ENCODE measurements around the gene DCLRE1B.

Gene DCLRE1B

GRCh38 chr1:113887402-113888175 lies 17.5 kb upstream of the DCLRE1B start, which contains the start of gene BCL2L15:
Gene BCL2L15, minus strand, starts transcription at chr1:113887581. Its CDS starts 206 bp downstream, at chr1:113887375.
- DNase-seq = no peak

GRCh38 chr1:113890816-113891215 lies 14.3 kb upstream of the DCLRE1B start:
- DNase-seq = no peak

- no peak for DNase-seq
Observed at GRCh38 chr1:113891631-113892220, 13.4 kb upstream of the DCLRE1B start.

- DNase-seq = no peak
Observed at GRCh38 chr1:113893267-113893666, 11.9 kb upstream of the DCLRE1B start.

GRCh38 chr1:113895098-113895497 lies 10.0 kb upstream of the DCLRE1B start:
- no peak for DNase-seq

GRCh38 chr1:113895961-113896360 lies 9.2 kb upstream of the DCLRE1B start:
- no peak for DNase-seq

GRCh38 chr1:113898241-113898814 lies 6.8 kb upstream of the DCLRE1B start:
- DNase-seq = no peak

GRCh38 chr1:113899111-113899510 lies 6.0 kb upstream of the DCLRE1B start:
- DNase-seq = peak; percentile 8

- no peak for DNase-seq
Observed at GRCh38 chr1:113901191-113901590, 3.9 kb upstream of the DCLRE1B start.

GRCh38 chr1:113903501-113904292 lies 1.4 kb upstream of the DCLRE1B start:
- DNase-seq = peak; percentile 36

- no peak for DNase-seq
Observed at GRCh38 chr1:113904293-113904673, 843 bp upstream of the DCLRE1B start.

- no peak for DNase-seq
Observed at GRCh38 chr1:113905435-113905861, 322 bp downstream of the DCLRE1B start.

- DNase-seq = peak; percentile 29
Observed at GRCh38 chr1:113912594-113913311, 7.6 kb downstream of the DCLRE1B start.

- no peak for DNase-seq
Observed at GRCh38 chr1:113913312-113913668, 8.2 kb downstream of the DCLRE1B start.

GRCh38 chr1:113913887-113914664 lies 8.9 kb downstream of the DCLRE1B start:
- DNase-seq = no peak

- no peak for DNase-seq
Observed at GRCh38 chr1:113916974-113917373, 11.8 kb downstream of the DCLRE1B start.

GRCh38 chr1:113917400-113918082 lies 12.4 kb downstream of the DCLRE1B start:
- no peak for DNase-seq

GRCh38 chr1:113918243-113918642 lies 13.1 kb downstream of the DCLRE1B start:
- no peak for DNase-seq

GRCh38 chr1:113922957-113923356 lies 17.8 kb downstream of the DCLRE1B start:
- no peak for DNase-seq

- DNase-seq = no peak
Observed at GRCh38 chr1:113924473-113924872, 19.3 kb downstream of the DCLRE1B start.

All from eye (tissue), 1 donor.